ENCODE data around the gene ATL2.
A peak's percentile ranks its signal among the peaks of the same experiment; 100 is the strongest.
"Not testable (repeated sequence)": the region's sequence is repeated elsewhere in the genome, so short reads cannot be mapped to it uniquely, and the experiment has no call there.

ATL2 gene

GRCh38 chr2:38386821-38387220 lies 9.7 kb upstream of the ATL2 start:
- TF ChIP-seq, protein P1, sequence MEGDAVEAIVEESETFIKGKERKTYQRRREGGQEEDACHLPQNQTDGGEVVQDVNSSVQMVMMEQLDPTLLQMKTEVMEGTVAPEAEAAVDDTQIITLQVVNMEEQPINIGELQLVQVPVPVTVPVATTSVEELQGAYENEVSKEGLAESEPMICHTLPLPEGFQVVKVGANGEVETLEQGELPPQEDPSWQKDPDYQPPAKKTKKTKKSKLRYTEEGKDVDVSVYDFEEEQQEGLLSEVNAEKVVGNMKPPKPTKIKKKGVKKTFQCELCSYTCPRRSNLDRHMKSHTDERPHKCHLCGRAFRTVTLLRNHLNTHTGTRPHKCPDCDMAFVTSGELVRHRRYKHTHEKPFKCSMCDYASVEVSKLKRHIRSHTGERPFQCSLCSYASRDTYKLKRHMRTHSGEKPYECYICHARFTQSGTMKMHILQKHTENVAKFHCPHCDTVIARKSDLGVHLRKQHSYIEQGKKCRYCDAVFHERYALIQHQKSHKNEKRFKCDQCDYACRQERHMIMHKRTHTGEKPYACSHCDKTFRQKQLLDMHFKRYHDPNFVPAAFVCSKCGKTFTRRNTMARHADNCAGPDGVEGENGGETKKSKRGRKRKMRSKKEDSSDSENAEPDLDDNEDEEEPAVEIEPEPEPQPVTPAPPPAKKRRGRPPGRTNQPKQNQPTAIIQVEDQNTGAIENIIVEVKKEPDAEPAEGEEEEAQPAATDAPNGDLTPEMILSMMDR (IDR thresholded peaks at IDR 0.05; ENCODE audit: low read depth, low read length) = no peak
- no peak overlapping the region for H3K4me3 ChIP-seq (ENCODE audit: low read depth, low read length)

GRCh38 chr2:38386377-38386776 lies 9.3 kb upstream of the ATL2 start:
- TF ChIP-seq, protein P1 (IDR thresholded peaks at IDR 0.05; ENCODE audit: low read depth, low read length) = no peak
- H3K4me3 ChIP-seq (ENCODE audit: low read depth, low read length) = no peak overlapping the region

DNA sequence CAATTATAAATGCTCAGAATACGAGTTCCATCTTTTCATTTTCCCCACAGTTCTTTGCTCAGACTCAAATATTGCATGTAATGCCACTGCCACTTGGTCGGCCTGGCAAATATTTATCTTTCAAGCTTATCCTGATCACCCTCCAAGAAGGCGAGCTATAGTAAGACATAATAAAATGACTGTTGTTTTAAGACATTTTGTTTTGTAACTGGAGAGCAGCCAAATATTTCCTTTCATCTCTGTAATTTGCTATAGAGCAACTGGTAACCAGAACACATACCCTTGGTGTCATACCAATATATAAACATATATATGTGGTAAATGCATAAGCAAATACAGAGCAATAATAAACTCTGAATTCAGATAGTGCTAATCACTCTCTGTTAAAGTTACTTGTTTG lies 7.3 kb upstream of the ATL2 start:
- H3K4me3 ChIP-seq (ENCODE audit: low read depth, low read length) = no peak overlapping the region
- TF ChIP-seq, protein P1 (IDR thresholded peaks at IDR 0.05; ENCODE audit: low read depth, low read length) = no peak

DNA sequence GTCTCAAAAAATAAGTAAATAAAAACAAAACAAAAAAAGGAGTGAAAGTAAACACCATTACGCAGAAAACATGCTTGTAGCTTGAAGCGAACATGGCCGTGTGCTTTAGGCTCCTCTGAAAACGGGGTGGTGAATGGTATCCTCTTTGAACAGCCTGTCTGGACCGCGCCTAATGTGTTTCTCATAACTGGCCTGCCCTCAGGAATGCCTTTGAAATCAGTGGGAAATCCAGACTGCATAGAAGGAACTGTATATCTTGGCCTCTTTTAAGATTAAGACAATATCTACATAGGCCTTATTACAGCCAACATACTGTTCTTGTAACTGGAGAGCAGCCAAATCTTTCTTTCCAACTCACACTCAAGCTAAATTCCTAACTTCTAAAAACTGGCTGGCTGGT lies 6.7 kb upstream of the ATL2 start:
- H3K4me3 ChIP-seq (ENCODE audit: low read depth, low read length) = not testable (repeated sequence)

GRCh38 chr2:38381381-38382143 lies 4.5 kb upstream of the ATL2 start:
- no peak overlapping the region for H3K4me3 ChIP-seq (ENCODE audit: low read depth, low read length)
- TF ChIP-seq, protein P1 (IDR thresholded peaks at IDR 0.05; ENCODE audit: low read depth, low read length) = no peak

DNA sequence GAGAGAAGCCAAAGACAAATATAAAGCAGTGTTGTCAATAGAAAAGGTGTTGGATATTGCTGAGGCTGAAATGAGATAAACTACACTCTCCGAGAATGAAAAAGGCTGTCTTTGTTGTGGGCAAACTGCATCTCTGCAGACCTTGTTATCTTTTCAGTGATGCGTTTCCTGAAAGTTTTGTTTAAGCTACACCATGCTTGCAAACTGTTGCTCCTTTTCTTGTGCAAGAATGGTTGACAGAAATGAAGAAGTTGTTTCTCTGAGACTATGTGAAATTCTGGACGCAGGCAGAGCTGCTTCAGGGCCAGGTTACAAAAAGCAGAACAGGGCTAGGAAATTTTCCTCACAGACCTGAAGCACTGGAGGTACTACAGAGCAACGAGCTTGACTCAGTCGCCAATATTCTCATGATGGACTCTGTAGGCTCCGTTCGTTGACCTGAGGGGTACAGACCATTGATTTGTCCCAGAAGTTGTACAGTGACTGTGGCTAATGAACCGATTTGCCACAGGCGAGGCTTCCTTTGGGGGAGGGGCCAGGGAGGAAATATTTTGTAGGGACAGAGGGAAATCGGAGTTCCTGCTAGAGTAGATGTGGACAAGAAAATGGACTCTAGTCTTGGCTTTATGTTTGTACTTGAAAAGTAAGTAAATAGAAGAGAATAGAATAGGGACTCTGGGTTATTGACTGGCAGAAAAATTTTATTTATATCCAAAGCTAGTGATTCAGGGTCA lies 3.5 kb upstream of the ATL2 start:
- TF ChIP-seq, protein P1 (IDR thresholded peaks at IDR 0.05; ENCODE audit: low read depth, low read length) = no peak
- H3K4me3 ChIP-seq (ENCODE audit: low read depth, low read length) = no peak overlapping the region

DNA sequence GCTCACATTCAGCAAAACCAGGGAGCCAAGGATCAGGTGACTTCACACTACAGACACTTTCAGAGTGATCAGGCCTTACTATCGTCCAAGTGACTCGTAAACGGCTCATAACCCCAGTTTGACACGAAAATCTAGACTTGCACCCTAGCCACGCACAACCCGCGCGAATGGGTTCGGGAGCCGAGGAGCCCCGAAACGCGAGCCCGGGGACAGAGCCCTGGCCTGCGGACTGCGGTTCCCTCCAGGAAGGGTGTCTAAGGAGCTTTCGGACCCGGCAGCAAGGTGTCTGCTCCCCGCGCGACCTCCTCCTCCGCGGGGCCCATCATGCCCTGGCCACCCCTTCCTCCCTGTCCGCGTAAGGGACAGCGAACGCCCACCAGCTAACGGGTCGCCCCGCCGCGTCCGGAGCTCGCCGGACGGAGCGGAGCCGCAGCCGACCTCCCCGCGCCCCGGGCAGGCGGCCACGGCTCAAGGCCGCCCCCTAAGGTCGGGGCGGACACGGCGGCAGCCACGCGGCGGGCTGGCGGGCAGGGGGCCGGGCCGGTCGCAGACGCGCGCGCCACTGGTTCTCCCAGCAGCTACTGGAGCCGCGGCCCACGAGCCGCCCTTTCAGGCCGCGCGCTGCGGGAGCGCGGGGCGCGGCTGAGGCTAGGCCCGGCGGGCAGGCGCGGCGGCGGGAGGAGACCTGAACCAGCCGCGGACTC lies 575 bp downstream of the ATL2 start:
- TF ChIP-seq, protein P1 (IDR thresholded peaks at IDR 0.05; ENCODE audit: low read depth, low read length) = peak; percentile 7; the same call in 1 of the 2 replicates
- H3K4me3 ChIP-seq (ENCODE audit: low read depth, low read length) = peak overlapping the region; percentile 95
